HuH-7 (cell line): Measurements from ENCODE around the gene TANGO6.
"Not testable (repeated sequence)": the region's sequence is repeated elsewhere in the genome, so short reads cannot be mapped to it uniquely, and the experiment has no call there.

Experiments
- DNase-seq: peaks from one replicate; pipeline ENCODE4 v3.0.0; 2011; ENCODE audit warnings: low spot score

The TANGO6 gene

GRCh38 chr16:68843482-68844210 is at the start of gene TANGO6:
TANGO6 (plus strand) TSS chr16:68843531; CDS start chr16:68843618, 87 bp downstream.
- DNase-seq: peak; percentile 87

GRCh38 chr16:68798398-68798797 is 44.9 kb upstream of the TANGO6 start:
- DNase-seq: no peak

GRCh38 chr16:68800257-68800875 is 43.0 kb upstream of the TANGO6 start:
- DNase-seq: peak; percentile 79

- DNase-seq: no peak
Measured at GRCh38 chr16:68802190-68802589, 41.1 kb upstream of the TANGO6 start.

- DNase-seq: no peak
Measured at GRCh38 chr16:68806422-68806821, 36.9 kb upstream of the TANGO6 start.

- DNase-seq: no peak
Measured at GRCh38 chr16:68806981-68807380, 36.4 kb upstream of the TANGO6 start.

- DNase-seq: no peak
Measured at GRCh38 chr16:68814516-68814915, 28.8 kb upstream of the TANGO6 start.

- DNase-seq: no peak
Measured at GRCh38 chr16:68823401-68824135, 19.8 kb upstream of the TANGO6 start.

- DNase-seq: no peak
Measured at GRCh38 chr16:68825427-68825826, 17.9 kb upstream of the TANGO6 start.

GRCh38 chr16:68826652-68827051 is 16.7 kb upstream of the TANGO6 start:
- no peak for DNase-seq

GRCh38 chr16:68833251-68833650 is 10.1 kb upstream of the TANGO6 start:
- no peak for DNase-seq

GRCh38 chr16:68834550-68834949 is 8.8 kb upstream of the TANGO6 start:
- DNase-seq: no peak

- DNase-seq: no peak
Measured at GRCh38 chr16:68835970-68836369, 7.4 kb upstream of the TANGO6 start.

- no peak for DNase-seq
Measured at GRCh38 chr16:68839831-68840230, 3.5 kb upstream of the TANGO6 start.

GRCh38 chr16:68842964-68843481 is 308 bp upstream of the TANGO6 start:
- DNase-seq: not testable (repeated sequence)

- DNase-seq: peak; percentile 15
Measured at GRCh38 chr16:68844211-68844564, 857 bp downstream of the TANGO6 start.

GRCh38 chr16:68848786-68849185 is 5.5 kb downstream of the TANGO6 start:
- DNase-seq: no peak

- no peak for DNase-seq
Measured at GRCh38 chr16:68850481-68850880, 7.2 kb downstream of the TANGO6 start.

- DNase-seq: no peak
Measured at GRCh38 chr16:68851601-68852000, 8.3 kb downstream of the TANGO6 start.

GRCh38 chr16:68857479-68857878 is 14.1 kb downstream of the TANGO6 start:
- DNase-seq: no peak

GRCh38 chr16:68859828-68860227 is 16.5 kb downstream of the TANGO6 start:
- no peak for DNase-seq

GRCh38 chr16:68860978-68861892 is 17.9 kb downstream of the TANGO6 start:
- DNase-seq: no peak
